ENCODE measurements around the gene DARS2.

Gene DARS2

DNA sequence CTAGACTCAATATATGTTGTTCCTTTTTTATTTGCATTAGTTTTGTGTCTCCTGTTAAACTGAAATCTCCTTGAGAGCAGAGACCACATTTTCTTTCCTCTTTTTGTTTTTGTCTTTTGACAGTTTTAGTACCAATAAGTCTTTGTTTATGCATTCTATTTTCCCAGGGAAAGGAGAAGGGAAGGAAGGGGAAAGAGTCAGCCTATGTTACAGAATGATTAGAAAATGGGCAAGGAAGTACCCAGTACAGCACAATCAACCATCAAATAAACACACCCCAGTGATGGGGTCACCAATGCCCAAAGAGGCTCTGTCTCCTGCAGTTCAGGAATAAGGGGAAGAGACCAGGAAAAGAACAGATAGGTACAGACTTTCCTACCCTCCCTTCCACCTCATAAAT, 53.8 kb downstream of the DARS2 start:
- TF ChIP-seq, protein P1, sequence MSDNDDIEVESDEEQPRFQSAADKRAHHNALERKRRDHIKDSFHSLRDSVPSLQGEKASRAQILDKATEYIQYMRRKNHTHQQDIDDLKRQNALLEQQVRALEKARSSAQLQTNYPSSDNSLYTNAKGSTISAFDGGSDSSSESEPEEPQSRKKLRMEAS (IDR thresholded peaks at IDR 0.05): no peak
- no peak for TF ChIP-seq CEBPB (IDR thresholded peaks at IDR 0.05)
- TF ChIP-seq YY1 (IDR thresholded peaks at IDR 0.05; ENCODE audit: low read depth): no peak
- no peak for TF ChIP-seq ZBTB7A (IDR thresholded peaks at IDR 0.05; ENCODE audit: low read depth)
- no peak for TF ChIP-seq FOXM1 (IDR thresholded peaks at IDR 0.05; ENCODE audit: borderline replicate concordance, low read depth)
- TF ChIP-seq, protein P2, sequence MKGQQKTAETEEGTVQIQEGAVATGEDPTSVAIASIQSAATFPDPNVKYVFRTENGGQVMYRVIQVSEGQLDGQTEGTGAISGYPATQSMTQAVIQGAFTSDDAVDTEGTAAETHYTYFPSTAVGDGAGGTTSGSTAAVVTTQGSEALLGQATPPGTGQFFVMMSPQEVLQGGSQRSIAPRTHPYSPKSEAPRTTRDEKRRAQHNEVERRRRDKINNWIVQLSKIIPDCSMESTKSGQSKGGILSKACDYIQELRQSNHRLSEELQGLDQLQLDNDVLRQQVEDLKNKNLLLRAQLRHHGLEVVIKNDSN (IDR thresholded peaks at IDR 0.05): no peak
- TF ChIP-seq TCF12 (IDR thresholded peaks at IDR 0.05; ENCODE audit: low read depth): no peak

DNA sequence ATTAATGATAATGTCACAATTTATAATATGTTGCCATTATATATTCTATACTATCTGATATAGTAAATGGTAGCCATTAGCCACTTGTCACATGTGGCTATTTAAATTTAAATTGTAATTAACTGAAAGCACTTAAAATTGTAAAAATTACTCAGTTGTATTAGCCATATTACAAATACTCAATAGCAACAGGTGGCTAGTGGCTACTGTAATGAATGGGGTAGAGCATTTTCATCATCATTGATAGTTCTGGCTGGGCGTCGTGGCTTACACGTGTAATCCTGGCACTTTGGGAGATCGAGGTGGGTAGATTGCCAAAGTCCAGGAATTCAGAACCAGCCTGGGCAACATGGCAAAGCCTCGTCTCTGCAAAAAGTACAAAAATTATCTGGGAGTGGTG, 60.2 kb downstream of the DARS2 start:
- TF ChIP-seq, protein P3, sequence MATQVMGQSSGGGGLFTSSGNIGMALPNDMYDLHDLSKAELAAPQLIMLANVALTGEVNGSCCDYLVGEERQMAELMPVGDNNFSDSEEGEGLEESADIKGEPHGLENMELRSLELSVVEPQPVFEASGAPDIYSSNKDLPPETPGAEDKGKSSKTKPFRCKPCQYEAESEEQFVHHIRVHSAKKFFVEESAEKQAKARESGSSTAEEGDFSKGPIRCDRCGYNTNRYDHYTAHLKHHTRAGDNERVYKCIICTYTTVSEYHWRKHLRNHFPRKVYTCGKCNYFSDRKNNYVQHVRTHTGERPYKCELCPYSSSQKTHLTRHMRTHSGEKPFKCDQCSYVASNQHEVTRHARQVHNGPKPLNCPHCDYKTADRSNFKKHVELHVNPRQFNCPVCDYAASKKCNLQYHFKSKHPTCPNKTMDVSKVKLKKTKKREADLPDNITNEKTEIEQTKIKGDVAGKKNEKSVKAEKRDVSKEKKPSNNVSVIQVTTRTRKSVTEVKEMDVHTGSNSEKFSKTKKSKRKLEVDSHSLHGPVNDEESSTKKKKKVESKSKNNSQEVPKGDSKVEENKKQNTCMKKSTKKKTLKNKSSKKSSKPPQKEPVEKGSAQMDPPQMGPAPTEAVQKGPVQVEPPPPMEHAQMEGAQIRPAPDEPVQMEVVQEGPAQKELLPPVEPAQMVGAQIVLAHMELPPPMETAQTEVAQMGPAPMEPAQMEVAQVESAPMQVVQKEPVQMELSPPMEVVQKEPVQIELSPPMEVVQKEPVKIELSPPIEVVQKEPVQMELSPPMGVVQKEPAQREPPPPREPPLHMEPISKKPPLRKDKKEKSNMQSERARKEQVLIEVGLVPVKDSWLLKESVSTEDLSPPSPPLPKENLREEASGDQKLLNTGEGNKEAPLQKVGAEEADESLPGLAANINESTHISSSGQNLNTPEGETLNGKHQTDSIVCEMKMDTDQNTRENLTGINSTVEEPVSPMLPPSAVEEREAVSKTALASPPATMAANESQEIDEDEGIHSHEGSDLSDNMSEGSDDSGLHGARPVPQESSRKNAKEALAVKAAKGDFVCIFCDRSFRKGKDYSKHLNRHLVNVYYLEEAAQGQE (IDR thresholded peaks at IDR 0.05; ENCODE audit: low read depth): no peak
- TF ChIP-seq, protein P1 (IDR thresholded peaks at IDR 0.05): no peak
- TF ChIP-seq NFIC (IDR thresholded peaks at IDR 0.05) (no peak), CEBPB (IDR thresholded peaks at IDR 0.05) (no peak), RAD21 (IDR thresholded peaks at IDR 0.05; ENCODE audit: low read depth) (no peak), EP300 (IDR thresholded peaks at IDR 0.05; ENCODE audit: borderline replicate concordance) (no peak), TAF1 (IDR thresholded peaks at IDR 0.05; ENCODE audit: low read depth) (no peak), CREB1 (IDR thresholded peaks at IDR 0.05; ENCODE audit: low read depth) (no peak), YY1 (IDR thresholded peaks at IDR 0.05; ENCODE audit: low read depth) (no peak)
- TF ChIP-seq, protein P2 (IDR thresholded peaks at IDR 0.05): no peak

GRCh38 chr1:173886746-173887611, 62.5 kb downstream of the DARS2 start:
- TF ChIP-seq CEBPB (IDR thresholded peaks at IDR 0.05): no peak
- TF ChIP-seq RAD21 (IDR thresholded peaks at IDR 0.05; ENCODE audit: low read depth): no peak
- TF ChIP-seq YY1 (IDR thresholded peaks at IDR 0.05; ENCODE audit: low read depth): no peak
- TF ChIP-seq EGR1 (IDR thresholded peaks at IDR 0.05): no peak
- no peak for TF ChIP-seq ZBTB7A (IDR thresholded peaks at IDR 0.05; ENCODE audit: low read depth)
- no peak for TF ChIP-seq TCF12 (IDR thresholded peaks at IDR 0.05; ENCODE audit: low read depth)
- TF ChIP-seq, protein P2 (IDR thresholded peaks at IDR 0.05): no peak
- TF ChIP-seq TEAD4 (IDR thresholded peaks at IDR 0.05): no peak
- no peak for TF ChIP-seq TAF1 (IDR thresholded peaks at IDR 0.05; ENCODE audit: low read depth)
- TF ChIP-seq, protein P1 (IDR thresholded peaks at IDR 0.05): no peak
- TF ChIP-seq FOXM1 (IDR thresholded peaks at IDR 0.05; ENCODE audit: borderline replicate concordance, low read depth): no peak
- TF ChIP-seq, protein P3 (IDR thresholded peaks at IDR 0.05; ENCODE audit: low read depth): no peak
- TF ChIP-seq NFIC (IDR thresholded peaks at IDR 0.05): no peak
- no peak for TF ChIP-seq EP300 (IDR thresholded peaks at IDR 0.05; ENCODE audit: borderline replicate concordance)

GRCh38 chr1:173887627-173888026, 63.2 kb downstream of the DARS2 start:
- TF ChIP-seq, protein P1 (IDR thresholded peaks at IDR 0.05): no peak
- TF ChIP-seq TAF1 (IDR thresholded peaks at IDR 0.05; ENCODE audit: low read depth): no peak
- TF ChIP-seq NFIC (IDR thresholded peaks at IDR 0.05): no peak
- TF ChIP-seq, protein P2 (IDR thresholded peaks at IDR 0.05): no peak
- no peak for TF ChIP-seq ZBTB7A (IDR thresholded peaks at IDR 0.05; ENCODE audit: low read depth)
- TF ChIP-seq EP300 (IDR thresholded peaks at IDR 0.05; ENCODE audit: borderline replicate concordance): no peak

All from Ishikawa (cell line).